ENCODE measurements around the gene ANO9.

Gene ANO9

GRCh38 chr11:434496-434895 lies 7.3 kb downstream of the ANO9 start:
- no peak overlapping the region for H3K27ac ChIP-seq
- H3K4me3 ChIP-seq (ENCODE audit: low read depth in 1 of 2, low read length in 1 of 2) = no peak overlapping the region
- TF ChIP-seq CTCF (IDR thresholded peaks at IDR 0.05) = no peak
- no peaks in the 10 kb centered on the region for H3K36me3 ChIP-seq
- no peaks in the 10 kb centered on the region for H3K9me3 ChIP-seq
- H3K27me3 ChIP-seq = no peaks in the 10 kb centered on the region
- no peaks in the 10 kb centered on the region for H3K4me1 ChIP-seq (ENCODE audit: control insufficient read depth in 1 of 2, insufficient read depth in 1 of 2, low read depth in 1 of 2, low read length in 1 of 2)

GRCh38 chr11:433641-434040 lies 8.2 kb downstream of the ANO9 start:
- Histone ChIP-seq H3K4me3 (ENCODE audit: low read depth in 1 of 2, low read length in 1 of 2) (no peak overlapping the region), H3K9me3 (no peaks in the 10 kb centered on the region), H3K36me3 (no peaks in the 10 kb centered on the region), H3K27me3 (no peaks in the 10 kb centered on the region), H3K4me1 (ENCODE audit: control insufficient read depth in 1 of 2, insufficient read depth in 1 of 2, low read depth in 1 of 2, low read length in 1 of 2) (no peaks in the 10 kb centered on the region), H3K27ac (no peak overlapping the region)
- no peak for TF ChIP-seq CTCF (IDR thresholded peaks at IDR 0.05)

GRCh38 chr11:433111-433510 lies 8.7 kb downstream of the ANO9 start:
- no peak for TF ChIP-seq CTCF (IDR thresholded peaks at IDR 0.05)
- Histone ChIP-seq H3K36me3 (no peaks in the 10 kb centered on the region), H3K27me3 (no peaks in the 10 kb centered on the region), H3K27ac (no peak overlapping the region), H3K9me3 (no peaks in the 10 kb centered on the region), H3K4me1 (ENCODE audit: control insufficient read depth in 1 of 2, insufficient read depth in 1 of 2, low read depth in 1 of 2, low read length in 1 of 2) (no peaks in the 10 kb centered on the region), H3K4me3 (ENCODE audit: low read depth in 1 of 2, low read length in 1 of 2) (no peak overlapping the region)

GRCh38 chr11:432501-433100 lies 9.2 kb downstream of the ANO9 start:
- no peaks in the 10 kb centered on the region for H3K4me1 ChIP-seq (ENCODE audit: control insufficient read depth in 1 of 2, insufficient read depth in 1 of 2, low read depth in 1 of 2, low read length in 1 of 2)
- no peaks in the 10 kb centered on the region for H3K36me3 ChIP-seq
- no peak overlapping the region for H3K4me3 ChIP-seq (ENCODE audit: low read depth in 1 of 2, low read length in 1 of 2)
- no peaks in the 10 kb centered on the region for H3K9me3 ChIP-seq
- no peak overlapping the region for H3K27ac ChIP-seq
- no peaks in the 10 kb centered on the region for H3K27me3 ChIP-seq
- TF ChIP-seq CTCF (IDR thresholded peaks at IDR 0.05) = no peak

- H3K4me1 ChIP-seq (ENCODE audit: control insufficient read depth in 1 of 2, insufficient read depth in 1 of 2, low read depth in 1 of 2, low read length in 1 of 2) = no peaks in the 10 kb centered on the region
- H3K9me3 ChIP-seq = no peaks in the 10 kb centered on the region
- no peaks in the 10 kb centered on the region for H3K36me3 ChIP-seq
- no peaks in the 10 kb centered on the region for H3K27me3 ChIP-seq
- H3K27ac ChIP-seq = no peak overlapping the region
- TF ChIP-seq CTCF (IDR thresholded peaks at IDR 0.05) = no peak
- no peak overlapping the region for H3K4me3 ChIP-seq (ENCODE audit: low read depth in 1 of 2, low read length in 1 of 2)
These were observed 9.9 kb downstream of the ANO9 start for GRCh38 chr11:431921-432320.
